ENCODE measurements around the gene CORO7. TPM values are rescaled to one million over a fixed set of nuclear protein-coding genes. Genes with fewer than 3 reads are reported as not detected.

The CORO7 gene
- total RNA-seq, 1 donor from 2014 or later = 11.9 TPM

- no peak for DNase-seq (ENCODE audit: low spot score)
- intact Hi-C loops (cut with DNase I) = no loop called here
These were observed 12.1 kb upstream of the CORO7 start for GRCh38 chr16:4428500-4428899.

DNA sequence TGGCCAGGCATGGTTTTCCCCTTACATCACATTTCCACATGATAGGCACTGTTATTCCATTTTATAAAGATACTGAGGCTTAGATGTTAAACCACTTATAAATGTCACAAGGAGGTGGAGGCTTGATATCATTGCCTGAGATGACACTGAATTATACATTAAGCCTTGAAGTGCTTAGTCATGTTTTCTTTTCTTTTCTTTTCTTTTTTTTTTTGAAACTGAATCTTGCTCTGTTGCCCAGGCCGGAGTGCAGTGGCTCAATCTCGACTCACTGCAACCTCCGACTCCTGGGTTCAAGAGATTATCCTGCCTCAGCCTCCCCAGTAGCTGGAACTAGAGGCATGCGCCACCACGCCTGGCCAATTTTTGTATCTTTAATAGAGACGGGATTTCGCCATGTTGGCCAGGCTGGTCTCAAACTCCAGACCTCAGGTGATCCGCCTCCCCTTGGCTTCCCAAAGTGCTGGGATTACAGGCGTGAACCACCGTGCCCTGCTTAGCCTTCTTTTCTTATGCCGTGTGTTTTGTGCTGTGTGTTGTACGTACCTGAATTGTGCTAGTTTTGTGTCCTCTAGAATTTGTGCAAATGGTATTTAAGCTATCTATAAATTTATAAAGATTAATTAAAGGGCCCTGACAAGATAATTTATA lies 10.5 kb upstream of the CORO7 start:
- no peak for DNase-seq (ENCODE audit: low spot score)
- intact Hi-C loops (cut with DNase I) = no loop called here

DNA sequence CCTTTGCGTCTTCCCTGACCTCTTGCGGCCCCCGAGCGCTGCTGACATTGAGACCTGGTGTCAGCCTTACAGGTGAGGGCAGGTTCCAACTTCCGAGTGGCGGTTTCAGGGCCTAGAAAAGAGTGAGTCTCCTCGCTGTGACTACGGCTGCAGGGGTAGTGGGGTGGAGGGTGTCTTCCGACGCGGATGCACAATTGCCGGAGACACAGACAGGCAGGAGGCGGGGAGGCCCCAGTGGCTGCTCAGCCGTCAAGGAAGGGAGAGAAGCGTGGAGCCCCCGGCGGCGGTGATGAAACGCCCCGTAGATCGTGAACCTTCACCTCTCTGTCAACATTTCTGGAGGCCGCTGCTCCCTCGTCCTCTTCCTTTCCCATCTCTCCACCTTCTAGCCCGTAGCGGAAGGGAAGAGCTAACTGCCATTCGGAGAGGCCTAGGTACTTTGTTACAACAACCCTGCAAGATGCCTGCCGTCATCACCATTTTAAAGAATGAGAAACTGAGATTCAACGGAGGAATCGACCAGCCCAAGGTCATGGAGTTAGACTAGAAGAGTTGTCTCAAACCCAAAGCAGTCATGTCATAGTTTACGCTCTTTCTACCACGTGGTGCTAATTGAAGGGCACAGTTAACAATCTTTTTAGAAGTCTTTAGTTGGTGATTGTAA lies 9.8 kb upstream of the CORO7 start:
- no peak for DNase-seq (ENCODE audit: low spot score)
- intact Hi-C loops (cut with DNase I) = no loop called here

DNA sequence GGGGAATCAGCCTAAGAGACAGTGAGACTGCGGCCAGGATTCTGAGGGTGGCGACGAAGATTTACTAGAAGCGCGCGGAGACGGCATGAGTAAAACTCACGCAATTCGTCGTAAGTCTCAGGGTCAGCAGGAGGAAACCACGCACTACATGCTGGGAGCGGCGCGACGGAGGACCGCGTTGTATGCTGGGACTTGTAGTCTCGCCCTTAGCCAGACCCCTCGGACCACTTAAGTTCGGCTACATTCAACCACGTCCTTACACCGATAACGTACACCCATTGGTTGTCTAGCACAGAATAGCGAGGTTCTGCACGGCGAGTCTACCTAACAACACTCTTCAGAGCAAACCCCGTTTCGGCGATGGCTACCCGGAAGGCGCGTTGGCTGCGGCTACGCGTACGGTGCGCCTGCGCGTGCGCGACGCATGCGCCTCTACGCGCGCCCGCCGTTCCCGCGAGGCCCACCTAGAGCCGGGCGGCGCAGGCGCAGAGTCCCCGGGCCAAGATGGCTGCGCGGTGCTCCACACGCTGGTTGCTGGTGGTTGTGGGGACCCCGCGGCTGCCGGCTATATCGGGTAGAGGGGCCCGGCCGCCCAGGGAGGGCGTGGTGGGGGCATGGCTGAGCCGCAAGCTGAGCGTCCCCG lies 9.1 kb upstream of the CORO7 start, which contains the start of gene DNAJA3:
TSS of gene DNAJA3 (plus strand) at position 491 of the 643 bp plus-strand sequence. CDS start at position 505, 14 bp downstream.
- intact Hi-C loops (cut with DNase I) = no loop called here

DNA sequence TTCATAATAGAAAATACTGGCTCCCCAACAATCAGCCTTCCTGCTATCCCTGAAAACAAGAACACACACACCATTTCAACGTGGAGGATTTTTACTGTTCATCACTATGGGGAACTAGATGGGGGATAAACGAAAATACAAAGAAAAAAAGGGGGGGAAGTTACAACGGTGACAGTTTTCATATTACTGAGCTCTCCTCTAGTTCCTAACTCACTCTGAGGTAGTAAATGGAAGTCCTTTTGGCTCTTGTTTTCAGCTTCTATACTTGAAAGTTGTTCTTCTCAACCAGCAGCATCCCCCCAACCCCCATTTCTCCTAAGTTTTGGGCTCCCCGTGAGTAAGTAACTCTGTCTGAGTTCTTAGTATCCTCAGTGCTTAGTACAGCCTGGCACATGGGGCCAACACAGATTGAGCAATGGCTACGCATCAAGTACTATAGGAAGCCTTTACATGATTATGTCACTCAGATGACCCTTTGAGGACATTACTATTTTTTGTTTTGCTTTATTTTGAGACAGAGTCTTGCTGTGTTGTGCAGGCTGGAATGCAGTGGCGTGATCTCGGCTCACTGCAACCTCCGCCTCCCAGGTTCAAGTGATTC lies 4.2 kb upstream of the CORO7 start:
- intact Hi-C loops (cut with DNase I) = no loop called here
- DNase-seq (ENCODE audit: low spot score) = no peak

More for the DNA sequence above, 9.1 kb upstream of the CORO7 start, which contains the start of gene DNAJA3:
- DNase-seq (ENCODE audit: low spot score) = peak; percentile 95

DNA sequence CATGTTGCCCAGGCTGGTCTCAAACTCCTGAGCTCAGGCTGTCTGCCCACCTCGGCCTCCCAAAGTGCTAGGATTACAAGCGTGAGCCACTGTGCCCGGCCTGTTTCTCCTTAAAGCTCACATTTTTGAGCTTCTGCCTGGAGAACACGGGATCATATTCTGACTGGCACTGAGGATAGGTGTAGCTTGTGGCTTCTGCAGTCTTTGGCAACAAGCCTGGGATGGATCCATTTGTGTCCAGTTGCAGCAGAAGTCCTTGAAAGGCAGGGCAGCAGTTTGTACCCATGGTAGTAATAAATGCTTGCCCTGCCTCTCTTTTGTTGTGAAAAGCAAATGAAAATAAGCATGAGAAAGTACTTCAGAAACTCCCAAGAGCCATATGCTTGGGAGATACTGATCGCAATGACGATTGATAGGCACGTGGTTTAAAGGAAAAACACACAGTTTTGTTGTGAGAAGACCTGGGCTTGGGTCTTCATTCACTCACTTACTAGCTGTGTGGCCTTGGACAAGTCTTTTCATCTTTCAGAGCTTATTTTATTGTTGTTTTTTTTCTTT lies 3.1 kb upstream of the CORO7 start:
- intact Hi-C loops (cut with DNase I) = no loop called here
- no peak for DNase-seq (ENCODE audit: low spot score)

DNA sequence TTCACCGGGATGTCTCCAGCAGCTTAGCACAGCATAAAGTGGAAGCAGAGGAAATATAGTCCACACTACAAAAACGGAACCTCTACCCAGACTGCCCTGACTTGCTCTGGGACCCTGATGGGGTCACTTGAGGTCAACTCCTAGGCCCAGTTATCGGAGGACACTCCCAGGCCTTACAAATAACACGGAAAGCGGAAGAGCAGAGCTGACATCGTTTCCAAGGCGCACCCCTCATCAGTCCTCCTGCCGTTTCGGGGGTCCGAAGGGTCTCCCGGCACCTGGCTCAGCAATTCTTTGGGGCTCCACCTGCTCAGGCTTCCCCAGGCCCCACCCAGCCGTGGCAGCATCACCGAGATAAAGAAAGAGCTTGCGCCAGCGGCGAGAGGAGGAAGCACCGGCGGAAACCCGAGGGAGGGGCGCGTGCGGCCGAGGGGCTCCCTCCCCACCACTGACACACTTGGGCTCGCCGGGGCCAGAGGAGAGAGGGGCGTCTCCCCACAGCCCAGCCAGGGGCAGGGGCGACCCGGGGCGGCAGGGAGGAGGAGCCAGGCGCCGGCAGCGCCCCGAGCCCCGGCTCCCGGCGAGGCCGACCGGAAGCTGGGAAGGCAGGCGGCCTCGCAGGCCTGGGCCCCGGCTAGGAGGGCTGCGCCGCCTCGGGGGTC lies 727 bp downstream of the CORO7 start:
- peak; percentile 88 for DNase-seq (ENCODE audit: low spot score)
- intact Hi-C loops (cut with DNase I) = no loop called here

- DNase-seq (ENCODE audit: low spot score) = no peak
- intact Hi-C loops (cut with DNase I) = no loop called here
These were observed 2.0 kb downstream of the CORO7 start for GRCh38 chr16:4414187-4414917.

DNA sequence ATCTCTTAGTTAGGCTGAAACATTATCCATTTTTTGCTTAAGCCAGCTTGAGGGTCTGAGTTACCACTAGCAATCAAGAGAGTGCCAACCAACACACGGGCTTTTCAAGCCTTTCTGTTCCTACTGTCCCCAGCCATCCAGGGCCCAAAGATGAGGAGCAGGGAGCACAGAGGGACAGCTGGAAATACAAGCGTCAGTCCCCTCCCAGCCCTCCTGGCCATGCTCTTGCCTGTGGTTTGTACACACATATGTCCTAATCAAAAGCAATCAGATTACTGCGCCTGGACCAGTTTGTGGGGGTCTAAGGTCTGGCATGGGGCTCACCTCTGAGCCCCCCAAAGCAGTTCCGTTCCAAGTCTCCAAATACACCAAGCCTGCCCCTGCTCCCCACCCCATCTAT lies 3.5 kb downstream of the CORO7 start:
- no peak for DNase-seq (ENCODE audit: low spot score)
- intact Hi-C loops (cut with DNase I) = no loop called here

DNA sequence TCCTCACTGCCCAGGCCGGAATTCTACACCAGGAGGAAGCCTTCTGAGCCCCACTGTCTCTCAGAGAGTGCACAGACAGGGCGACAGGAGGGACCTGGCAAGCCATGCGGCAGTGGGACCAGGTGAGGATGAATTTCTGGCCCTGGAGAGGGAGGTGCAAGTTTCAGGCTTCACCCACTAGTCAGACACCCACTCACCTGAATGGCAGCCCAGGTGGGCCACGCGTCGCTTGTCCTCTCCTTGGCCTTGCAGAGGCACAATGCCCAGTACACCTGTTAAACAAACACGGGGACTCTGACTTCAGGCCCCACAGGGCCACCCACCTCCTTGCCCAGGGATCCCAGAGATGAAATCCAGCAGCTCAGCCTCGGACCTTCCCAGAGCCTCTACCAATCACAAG lies 4.2 kb downstream of the CORO7 start:
- DNase-seq (ENCODE audit: low spot score) = no peak
- intact Hi-C loops (cut with DNase I) = no loop called here

DNA sequence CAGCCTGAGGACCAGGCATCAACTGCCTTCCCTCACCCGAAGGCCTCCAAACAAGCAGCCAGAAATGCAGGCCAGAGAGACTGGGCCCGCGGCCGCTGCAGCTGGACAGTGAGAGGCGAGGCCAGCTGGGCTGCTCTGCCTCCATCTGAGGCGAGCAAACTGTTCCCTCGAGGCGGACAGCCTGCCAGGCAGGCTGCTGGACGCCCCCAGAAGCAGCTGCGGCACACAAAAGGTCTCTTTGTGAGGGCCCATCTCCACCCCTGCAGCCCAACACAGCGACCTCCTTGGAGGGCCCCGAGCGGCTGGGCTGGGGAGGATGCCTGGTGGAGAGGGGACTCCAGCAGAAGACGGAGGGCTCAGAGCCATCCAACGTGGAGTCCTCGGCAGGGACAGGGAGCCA lies 4.7 kb downstream of the CORO7 start:
- no peak for DNase-seq (ENCODE audit: low spot score)
- intact Hi-C loops (cut with DNase I) = no loop called here

- DNase-seq (ENCODE audit: low spot score) = no peak
- intact Hi-C loops (cut with DNase I) = no loop called here
These were observed 5.9 kb downstream of the CORO7 start for GRCh38 chr16:4410335-4411075.

GRCh38 chr16:4409081-4409932 lies 7.1 kb downstream of the CORO7 start:
- intact Hi-C loops (cut with DNase I) = no loop called here
- no peak for DNase-seq (ENCODE audit: low spot score)

- DNase-seq (ENCODE audit: low spot score) = no peak
These were observed 8.1 kb downstream of the CORO7 start for GRCh38 chr16:4408323-4408690.

GRCh38 chr16:4407543-4408322 lies 8.7 kb downstream of the CORO7 start:
- intact Hi-C loops (cut with DNase I) = no loop called here
- no peak for DNase-seq (ENCODE audit: low spot score)

More at GRCh38 chr16:4408323-4408690, 8.1 kb downstream of the CORO7 start:
- intact Hi-C loops (cut with DNase I) = no loop called here

- no peak for DNase-seq (ENCODE audit: low spot score)
- intact Hi-C loops (cut with DNase I) = loop anchor here (5.0 kb wide), 1 partner anchor 203 kb away; no protein-coding TSS in a partner anchor
These were observed 11.3 kb downstream of the CORO7 start for GRCh38 chr16:4404967-4405696.
